Limb (tissue), 2 donors: ENCODE results near the gene LCLAT1.

Source experiments
- DNase-seq, 2 donors: peaks; one replicate each; pipeline ENCODE4 v3.0.0-alpha.2; 2016; ENCODE audit errors: extremely low spot score in 2 of 2

The LCLAT1 gene

GRCh38 chr2:30691091-30691947, 244.3 kb downstream of the LCLAT1 start:
- peak in 1 of 2 donors; percentile 19 for DNase-seq

- peak in 1 of 2 donors; percentile 23 for DNase-seq
These were observed 245.1 kb downstream of the LCLAT1 start for GRCh38 chr2:30691948-30692828.

- peak in 1 of 2 donors; percentile 11 for DNase-seq
These were observed 245.8 kb downstream of the LCLAT1 start for GRCh38 chr2:30692829-30693275.
